ENCODE results near the gene CCNC.

Gene CCNC, protein sequence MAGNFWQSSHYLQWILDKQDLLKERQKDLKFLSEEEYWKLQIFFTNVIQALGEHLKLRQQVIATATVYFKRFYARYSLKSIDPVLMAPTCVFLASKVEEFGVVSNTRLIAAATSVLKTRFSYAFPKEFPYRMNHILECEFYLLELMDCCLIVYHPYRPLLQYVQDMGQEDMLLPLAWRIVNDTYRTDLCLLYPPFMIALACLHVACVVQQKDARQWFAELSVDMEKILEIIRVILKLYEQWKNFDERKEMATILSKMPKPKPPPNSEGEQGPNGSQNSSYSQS

DNA sequence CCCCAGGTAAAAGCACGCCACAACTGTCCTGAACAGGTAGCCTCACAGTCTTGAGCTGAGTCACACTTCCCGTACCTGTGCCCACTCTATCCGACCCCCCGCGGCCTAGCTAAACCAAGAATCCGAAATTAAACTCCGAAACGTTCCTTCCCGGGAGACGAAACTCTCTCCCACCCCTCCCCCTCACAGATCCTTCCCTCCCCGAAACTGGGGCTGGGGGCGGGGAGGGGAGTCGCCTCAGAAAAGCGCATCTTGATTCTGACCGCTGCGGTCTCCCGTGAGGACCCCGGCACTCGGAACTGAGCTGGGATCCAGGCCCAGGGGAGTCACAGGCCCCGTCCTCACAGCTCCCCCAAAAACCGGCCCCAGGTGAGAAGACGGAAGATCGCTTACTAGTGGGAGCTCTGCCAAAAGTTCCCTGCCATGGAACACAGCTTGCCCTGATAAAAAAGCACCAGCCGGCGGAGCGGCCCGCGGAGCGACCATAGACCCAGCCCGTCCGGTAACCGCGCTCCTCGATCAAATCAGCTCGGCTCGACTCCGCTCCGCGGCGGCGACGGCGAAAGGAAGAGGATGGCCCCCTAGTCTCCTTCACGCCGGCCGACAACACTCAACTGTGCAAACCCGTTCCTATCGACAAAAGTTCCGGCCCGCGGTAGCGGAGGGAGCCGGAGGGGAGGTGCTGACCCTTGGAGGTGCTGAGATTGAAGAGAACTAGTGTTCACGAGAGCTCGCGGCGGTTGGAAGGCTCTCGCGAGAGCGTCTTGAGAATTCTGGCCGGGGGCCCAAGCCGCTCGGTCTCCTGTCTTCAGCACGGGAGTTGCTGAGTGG lies at the start of gene CCNC:
CCNC (minus strand) TSS at position 558 of the 831 bp plus-strand sequence; CDS start at position 425, 133 bp downstream.
- DNase-seq (ENCODE audit: low spot score): peak; percentile 71

DNA sequence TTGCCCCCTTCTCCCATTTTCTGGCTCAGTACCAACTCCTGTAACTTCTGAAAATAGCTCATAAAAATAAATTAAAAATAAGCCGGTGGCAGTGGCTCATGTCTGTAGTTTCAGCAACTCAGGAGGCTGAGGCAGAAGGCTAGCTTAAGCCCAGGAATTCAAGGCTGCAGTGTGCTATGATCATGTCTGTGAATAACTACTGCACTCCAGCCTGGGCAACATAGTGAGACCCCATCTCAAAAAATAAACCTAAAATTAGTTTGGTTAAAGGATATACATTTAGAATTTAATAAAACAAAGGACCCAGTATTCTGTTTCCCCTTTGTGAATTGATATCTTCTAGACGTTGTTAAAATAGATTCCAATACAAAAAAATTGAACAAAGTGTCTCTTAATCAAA lies 48.7 kb upstream of the CCNC start:
- no peak for DNase-seq (ENCODE audit: low spot score)

DNA sequence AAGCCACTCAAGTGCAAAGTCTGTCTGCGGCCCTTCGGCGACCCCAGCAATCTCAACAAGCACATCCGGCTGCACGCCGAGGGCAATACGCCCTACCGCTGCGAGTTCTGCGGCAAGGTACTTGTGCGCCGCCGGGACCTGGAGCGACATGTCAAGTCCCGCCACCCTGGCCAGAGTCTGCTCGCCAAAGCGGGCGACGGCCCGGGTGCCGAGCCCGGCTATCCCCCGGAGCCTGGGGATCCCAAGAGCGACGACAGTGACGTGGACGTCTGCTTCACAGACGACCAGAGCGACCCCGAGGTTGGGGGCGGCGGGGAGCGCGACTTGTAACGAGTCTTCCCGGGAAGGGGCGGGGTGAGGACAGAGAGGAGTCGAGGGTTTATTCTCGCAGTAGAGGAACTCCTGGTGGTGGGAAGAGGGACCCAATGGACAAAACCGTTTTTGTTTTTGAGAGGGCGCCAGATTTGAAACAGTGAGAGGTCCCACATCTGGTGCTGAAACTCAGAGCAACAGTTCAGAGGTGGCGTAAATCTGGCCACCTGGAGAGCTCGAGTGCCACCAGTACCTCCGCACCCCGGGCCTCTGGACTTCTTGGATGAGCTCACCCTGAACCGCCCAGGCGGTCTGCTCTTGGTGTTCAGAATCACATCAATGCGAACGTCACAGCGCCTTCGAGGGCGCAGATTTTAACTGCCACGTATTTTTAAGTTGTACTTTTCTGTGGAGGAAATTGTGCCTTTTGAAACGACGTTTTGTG lies 46.1 kb upstream of the CCNC start:
- DNase-seq (ENCODE audit: low spot score): no peak

DNA sequence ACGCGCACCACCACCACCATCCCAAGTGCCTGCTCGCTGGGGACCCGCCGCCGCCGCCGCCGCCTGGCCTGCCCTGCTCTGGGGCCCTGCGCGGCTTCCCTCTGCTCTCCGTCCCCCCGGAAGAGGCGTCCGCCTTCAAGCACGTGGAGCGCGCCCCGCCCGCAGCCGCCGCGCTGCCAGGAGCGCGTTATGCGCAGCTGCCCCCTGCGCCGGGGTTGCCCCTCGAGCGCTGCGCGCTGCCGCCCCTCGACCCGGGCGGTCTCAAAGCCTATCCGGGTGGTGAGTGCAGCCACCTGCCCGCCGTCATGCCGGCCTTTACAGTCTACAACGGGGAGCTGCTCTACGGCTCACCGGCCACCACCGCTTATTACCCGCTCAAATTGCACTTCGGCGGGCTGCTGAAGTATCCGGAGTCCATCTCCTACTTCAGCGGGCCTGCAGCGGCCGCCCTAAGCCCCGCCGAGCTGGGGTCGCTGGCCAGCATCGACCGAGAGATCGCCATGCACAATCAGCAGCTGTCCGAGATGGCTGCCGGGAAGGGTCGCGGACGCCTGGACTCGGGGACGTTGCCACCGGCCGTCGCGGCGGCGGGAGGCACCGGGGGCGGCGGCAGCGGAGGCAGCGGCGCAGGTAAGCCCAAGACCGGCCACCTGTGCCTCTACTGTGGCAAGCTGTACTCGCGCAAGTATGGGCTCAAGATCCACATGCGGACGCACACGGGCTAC lies 45.4 kb upstream of the CCNC start:
- no peak for DNase-seq (ENCODE audit: low spot score)

DNA sequence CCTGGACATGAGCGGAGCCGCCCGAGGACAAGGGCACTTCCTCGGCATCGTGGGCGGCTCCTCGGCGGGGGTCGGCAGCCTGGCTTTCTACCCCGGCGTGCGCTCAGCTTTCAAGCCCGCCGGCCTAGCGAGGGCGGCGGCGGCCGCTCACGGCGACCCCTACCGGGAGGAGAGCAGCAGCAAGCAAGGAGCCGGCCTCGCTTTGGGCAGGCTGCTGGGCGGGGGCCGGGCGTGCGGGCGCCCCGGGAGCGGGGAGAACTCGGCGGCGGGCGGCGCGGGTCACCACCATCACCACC lies 44.9 kb upstream of the CCNC start:
- DNase-seq (ENCODE audit: low spot score): no peak

DNA sequence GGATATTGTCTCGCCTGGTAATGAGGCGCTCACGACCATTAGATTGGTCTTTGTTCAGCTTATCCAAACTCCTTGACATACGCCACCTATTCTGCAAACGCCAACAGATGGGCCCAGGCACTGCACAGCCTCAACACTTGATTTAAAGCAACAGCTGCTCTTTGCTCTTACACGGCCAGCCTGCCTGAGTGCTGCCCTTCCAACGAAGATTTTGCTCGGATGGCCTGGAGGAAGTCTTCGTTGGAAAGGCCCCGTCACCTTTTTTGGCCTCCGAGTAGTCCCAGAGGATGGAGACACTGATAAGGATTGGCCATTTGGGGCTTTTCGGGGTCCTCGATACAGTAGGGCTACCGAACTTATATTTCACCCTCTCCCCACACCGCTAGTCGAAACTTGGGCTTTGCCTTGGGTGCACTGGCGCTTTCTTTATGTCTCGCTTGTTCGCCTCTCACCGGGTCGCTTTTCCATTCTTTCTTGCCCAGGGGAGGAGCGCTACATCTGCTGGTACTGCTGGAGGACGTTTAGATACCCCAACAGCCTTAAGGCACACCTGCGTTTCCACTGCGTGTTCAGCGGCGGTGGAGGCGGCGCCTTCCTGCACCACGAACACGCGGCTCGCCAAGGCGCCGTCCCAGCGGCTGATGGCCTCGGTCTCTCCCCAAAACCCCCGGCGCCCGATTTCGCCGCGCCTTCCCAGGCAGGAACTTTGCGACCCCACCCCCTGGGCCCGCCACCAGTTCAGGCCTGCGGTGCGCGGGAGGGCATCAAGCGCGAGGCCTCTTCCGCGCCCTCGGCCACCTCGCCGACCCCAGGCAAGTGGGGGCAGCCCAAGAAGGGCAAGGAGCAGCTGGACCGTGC lies 44.3 kb upstream of the CCNC start:
- DNase-seq (ENCODE audit: low spot score): no peak

DNA sequence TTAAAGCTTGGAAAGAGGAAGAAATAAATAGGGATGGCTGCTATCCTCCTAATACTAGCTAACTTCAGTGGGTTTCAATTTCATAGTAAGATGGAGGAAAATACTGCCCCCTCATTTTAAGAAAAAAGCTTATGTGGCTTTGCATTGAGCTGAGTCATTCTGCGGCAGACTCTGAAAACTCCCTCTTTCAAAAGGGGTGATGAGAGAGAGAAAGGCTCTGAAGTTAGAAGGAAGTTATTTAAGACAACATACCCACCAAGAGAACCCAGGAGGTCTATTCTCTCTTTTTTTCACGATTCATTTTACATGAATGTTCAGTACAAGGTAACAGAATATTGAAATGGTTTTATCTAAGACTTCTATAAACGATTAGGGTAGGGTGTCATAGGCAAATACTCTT lies 42.7 kb upstream of the CCNC start:
- DNase-seq (ENCODE audit: low spot score): no peak

DNA sequence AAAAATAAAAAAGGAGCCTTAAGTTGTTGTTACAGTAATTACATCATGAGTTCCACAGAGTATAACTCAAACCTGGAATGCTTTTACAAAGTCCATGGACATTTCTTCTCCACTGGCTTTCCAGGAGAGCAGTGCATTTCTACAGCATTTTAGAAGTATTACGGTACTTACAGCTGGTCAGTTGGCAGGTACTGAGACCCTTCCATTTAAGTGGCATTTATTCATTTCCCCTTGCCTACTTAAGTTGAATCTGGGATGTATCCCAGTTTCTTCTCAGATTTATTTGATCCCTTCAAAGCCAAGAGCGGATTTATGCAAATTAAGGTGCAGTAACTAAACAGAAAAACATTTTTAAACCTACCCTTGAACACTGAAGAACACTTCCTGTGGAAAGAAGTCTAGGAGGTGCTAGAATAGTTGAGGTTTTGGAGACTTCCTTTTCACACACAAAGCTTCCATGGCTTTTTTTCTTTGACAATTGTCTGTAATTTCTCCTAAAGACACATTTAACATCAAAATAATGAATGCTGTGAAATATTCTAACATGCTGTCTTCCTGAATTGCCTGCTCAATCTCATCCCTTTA lies 41.5 kb upstream of the CCNC start:
- DNase-seq (ENCODE audit: low spot score): no peak

DNA sequence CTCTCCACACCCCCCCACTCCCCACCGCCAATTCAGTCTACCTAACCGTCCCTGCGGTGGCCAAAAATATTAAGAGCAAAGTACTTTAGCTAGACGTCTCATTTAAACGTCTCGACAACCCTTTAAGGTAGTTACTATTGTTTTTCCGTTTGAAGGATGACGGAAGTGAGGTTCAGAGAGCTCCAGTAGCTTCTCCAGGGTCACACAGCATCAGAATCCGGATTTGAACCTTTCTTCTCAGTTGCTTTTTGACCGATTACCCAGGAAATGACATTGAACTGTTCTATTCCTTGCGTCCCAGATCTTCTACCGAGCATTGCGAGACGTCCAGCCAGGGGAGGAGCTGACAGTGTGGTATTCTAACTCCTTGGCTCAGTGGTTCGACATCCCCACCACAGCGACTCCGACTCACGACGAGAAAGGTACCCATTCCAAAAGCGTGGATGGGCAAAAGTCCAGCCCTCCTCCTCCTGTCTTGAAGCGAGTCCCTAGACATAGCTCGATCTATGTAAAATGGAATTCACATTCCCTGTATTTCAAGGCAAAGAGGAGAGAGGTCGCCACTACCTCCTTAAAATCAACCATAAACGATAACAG lies 40.5 kb upstream of the CCNC start:
- DNase-seq (ENCODE audit: low spot score): no peak

DNA sequence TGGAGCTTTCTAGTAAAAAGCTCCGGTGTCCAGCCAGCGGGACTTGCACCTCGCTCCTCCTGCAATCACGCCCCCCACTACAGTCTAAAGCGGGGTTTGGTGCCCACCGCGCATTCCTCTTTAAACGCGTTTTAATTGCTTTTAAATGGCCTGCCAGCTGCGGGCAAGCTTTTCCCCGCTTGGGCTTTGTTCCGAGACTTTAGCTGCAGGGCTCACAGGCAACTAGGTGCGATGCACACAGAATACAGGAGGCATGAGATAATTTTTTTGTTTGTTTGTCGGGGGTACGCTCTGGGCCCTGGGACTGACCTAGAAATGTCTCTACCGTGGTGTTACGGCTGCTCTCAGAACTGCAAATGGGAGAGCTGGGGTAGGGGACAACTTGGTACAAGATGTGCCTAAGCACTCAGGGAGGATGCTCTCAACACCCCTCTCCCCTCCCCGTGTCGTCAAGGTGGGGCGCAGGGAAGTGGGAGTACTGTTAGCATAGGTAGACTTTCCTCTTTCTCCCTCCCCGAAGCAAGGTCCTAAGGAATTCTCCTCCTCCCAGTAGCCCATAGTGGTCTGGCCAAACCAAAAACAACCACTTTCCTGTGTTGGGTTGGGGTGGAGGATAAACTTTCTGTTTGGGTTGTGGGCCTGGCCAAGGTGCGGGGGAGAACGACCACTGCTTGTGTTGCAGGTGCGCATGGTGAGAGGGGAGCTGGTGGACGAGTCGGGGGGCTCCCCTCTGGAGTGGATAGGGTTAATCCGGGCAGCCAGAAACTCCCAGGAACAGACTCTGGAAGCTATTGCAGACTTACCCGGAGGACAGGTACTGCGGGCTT lies 39.8 kb upstream of the CCNC start:
- DNase-seq (ENCODE audit: low spot score): no peak

DNA sequence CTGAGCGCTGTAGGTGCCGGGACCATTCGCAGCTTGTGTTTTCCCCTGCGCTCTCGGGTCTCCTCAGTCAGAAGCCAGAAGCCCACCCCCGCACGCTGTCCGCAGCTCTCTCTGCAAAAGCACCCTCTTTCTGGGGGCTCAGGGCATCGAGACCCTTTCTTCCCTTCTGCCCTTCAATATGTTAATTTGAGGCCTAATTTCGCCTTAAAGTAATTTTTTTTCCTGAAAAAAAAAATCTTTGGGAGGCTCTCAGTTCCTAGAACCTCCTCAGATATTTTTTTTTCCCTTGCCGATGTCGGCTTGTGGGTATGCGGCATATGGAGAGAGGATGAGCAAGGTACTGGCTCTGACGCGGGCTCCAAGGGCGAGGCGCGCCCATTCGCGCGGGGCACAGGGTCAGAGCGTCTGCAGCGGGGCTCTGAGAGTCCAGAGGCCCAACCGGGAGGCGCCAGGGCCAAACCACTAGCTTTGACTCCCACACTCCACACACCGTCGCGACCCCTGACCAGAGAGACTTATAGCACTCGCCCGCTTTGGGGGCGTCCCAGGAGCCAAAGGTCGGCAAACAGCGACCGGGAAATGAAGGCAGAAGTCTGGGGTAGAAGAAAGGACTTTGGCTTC lies 39.1 kb upstream of the CCNC start:
- DNase-seq (ENCODE audit: low spot score): no peak

DNA sequence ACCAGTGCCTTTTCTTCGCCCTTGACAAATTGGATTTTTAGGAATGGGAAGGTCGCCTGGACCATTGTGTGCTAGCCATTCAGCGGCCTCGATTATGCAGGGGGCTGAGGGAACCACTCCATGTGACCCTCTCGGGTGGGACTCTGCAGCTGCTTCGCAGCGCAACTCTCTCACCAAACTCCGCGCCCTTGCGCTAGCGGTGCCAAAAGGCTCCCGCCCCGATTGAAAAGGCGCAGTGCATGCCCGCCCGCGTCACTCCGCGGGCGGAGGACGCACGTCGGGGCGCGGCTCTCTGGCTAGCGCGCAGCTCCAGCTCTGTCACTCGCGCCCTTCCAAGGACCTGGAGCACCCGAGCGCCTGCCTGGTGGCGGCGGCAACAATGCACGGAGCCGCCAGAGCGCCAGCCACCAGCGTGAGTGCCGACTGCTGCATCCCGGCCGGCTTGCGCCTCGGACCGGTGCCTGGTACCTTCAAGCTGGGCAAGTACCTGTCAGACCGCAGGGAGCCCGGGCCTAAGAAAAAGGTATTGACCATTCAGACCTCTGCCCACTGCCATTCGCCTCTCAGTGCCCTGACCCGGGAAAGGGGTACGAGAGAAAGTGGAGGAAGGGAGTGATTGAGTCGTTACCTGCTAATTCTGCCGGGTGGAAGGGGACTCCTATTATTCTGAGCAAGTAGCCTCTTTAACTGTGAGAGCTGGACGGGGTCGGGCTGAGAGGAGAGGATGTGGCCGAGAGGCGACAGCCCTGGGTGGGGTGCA lies 38.4 kb upstream of the CCNC start, which contains the start of gene PRDM13:
PRDM13 (plus strand) TSS at position 178 of the 760 bp plus-strand sequence; CDS start at position 380, 202 bp downstream.
- no peak for DNase-seq (ENCODE audit: low spot score)

DNA sequence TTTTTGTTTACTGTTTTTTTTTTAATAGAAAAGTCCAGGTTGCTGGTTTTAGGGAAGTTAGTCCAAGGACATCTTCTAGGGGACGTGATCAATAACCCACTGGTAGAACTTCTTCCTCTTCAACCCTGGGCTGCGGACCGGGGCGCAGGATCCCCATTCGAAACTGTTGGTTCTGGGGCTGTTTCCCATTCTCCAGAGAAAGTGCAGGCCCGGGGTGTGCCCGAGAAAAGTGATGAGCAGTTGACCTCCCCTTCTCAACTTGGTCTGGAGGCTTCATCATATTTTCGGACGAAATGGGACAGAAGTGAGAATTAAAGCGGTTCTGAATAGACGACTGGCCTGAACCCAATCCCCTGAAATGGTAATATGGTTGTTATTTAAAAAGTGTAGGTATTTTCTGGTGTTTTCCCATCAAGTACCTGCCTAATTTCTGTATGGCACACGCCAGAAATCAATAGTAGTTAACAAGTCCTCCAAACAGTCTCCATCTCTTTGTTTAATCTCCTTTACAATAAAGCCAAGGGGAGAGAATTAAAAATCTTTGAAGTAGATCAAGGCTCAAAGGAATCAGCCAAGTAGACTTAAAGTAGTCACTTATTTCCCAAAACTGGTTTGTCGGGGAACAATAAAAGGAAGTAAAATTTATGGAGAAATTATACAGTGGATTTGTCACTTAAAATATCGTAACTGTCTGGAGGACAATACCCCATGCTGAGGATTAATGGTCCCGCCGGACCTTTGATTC lies 37.6 kb upstream of the CCNC start:
- no peak for DNase-seq (ENCODE audit: low spot score)

DNA sequence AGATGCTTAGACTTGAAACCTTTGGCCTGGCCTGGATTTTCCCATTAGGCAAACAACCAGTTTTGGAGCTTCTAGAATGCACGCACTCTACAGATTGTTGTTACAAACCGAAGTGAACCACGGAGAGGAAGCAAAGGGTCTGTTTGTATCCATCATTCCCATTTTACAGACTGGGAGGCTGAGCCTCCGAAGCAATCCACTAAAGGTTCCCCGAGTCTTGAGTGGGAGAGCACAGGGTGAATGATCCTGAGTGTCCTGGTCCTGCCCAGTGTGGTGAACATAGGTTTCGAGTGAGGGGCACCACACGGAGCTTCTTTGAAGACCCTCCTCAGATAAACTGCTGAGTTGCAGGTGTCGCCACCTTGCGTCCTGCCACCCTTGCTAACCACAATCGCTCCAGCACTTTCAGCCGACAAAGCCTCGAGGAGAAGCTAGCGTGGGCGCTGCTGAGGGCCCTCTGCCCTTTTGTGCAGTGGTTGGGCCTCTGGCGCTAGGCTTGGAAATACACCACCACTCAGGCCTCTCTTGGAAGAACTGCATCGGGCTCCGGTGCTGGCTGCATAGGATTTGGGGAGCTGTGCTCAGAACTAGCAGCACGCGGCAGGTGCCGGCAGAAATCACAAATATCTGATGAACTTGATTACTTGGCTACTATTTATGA lies 36.7 kb upstream of the CCNC start:
- DNase-seq (ENCODE audit: low spot score): no peak

DNA sequence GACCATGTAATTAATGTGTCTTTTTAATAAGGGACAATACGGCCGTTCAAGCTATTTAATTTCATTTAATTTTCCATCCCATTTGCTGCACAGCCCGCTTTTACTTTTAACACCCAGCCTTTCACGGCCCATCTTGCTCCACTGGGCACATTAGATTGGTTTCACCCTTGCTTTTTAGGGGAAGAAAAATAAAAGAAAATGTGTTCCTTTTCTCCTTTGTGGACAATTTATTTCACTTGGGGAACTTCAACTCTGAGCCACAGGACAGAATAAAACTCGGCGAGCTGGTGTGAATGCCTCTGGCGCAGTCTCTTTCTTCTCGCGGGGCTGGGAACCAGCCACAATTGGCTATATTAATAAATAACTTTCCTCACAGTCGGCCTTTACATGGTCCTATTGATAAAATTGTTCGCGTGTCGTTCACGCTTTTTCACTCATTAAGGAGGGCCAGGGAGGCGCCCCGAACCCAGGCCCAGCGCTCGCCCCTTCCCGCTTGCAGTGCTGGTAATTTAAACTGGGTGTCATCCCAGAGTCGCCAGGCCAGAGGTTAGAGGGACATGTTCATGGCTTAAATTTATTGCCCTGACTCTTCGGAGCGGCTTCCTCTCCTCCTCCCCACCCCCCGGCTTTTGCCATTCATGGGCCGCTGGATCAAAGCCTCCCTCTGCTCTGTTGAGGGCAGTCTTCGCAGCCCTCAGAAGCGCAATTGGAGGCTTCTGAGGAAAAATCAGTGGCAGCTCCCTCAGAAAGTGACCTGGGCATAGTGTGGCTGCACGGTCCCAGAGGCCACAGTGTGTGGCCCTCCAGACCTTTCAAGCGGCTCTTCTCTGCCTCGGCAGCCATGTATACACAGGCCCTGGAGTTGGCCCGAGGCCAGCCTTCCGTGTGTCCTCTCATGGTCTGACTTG lies 36.0 kb upstream of the CCNC start:
- DNase-seq (ENCODE audit: low spot score): peak; percentile 9
